Esophagus squamous epithelium (tissue), 4 donors: Measurements from ENCODE around the gene LPAR3.

Source experiments
- CTCF ChIP-seq, 6 experiments: fragments of 450-650 bp in 4 of 6; fragments of 200-600 bp in 2 of 6; sonication (generic) in 2 of 6; IDR thresholded peaks; one replicate each; pipeline ENCODE4 v1.5.1; 2016 to 2019; ENCODE audit warnings: antibody characterized with exemption in 6 of 6, mild to moderate bottlenecking in 4 of 6, moderate library complexity in 4 of 6
- POLR2A ChIP-seq, 4 donors: fragments of 450-650 bp; IDR thresholded peaks; one replicate each; pipeline ENCODE4 v1.6.1; 2017; ENCODE audit warnings: antibody characterized with exemption in 4 of 4, mild to moderate bottlenecking in 4 of 4, moderate library complexity in 3 of 4

GRCh38 chr1:84884671-84885389, 8.2 kb downstream of the LPAR3 start:
- TF ChIP-seq CTCF (IDR thresholded peaks at IDR 0.05) (peak in 1 of 6 experiments; percentile 3), POLR2A (IDR thresholded peaks at IDR 0.05) (no peak)
